Measurements from ENCODE around the gene PSMB3.

The PSMB3 gene

GRCh38 chr17:38749223-38750043 is 3.1 kb upstream of the PSMB3 start:
- H3F3A ChIP-seq (ENCODE audit: control insufficient read depth, insufficient read depth), result peaks cover 23% of the 10 kb centered on the region
- TF ChIP-seq EZH2phosphoT487 (IDR thresholded peaks at IDR 0.05; ENCODE audit: borderline replicate concordance, low read length) (no peak), CTCF (IDR thresholded peaks at IDR 0.05; ENCODE audit: low read depth, low read length, poor library complexity, severe bottlenecking) (no peak)
- no peaks in the 10 kb centered on the region for H3K9me2 ChIP-seq (replicated peaks; ENCODE audit: control insufficient read depth, low read length)
- peak overlapping the region; percentile 73 for H3K4me2 ChIP-seq (ENCODE audit: low read length)
- no peak overlapping the region for H3K27ac ChIP-seq (ENCODE audit: low read depth, low read length)
- peak overlapping the region; percentile 91 for H3K4me3 ChIP-seq (ENCODE audit: low read length)
- no peaks in the 10 kb centered on the region; the same call in 1 of the 2 replicates for H4K20me1 ChIP-seq (ENCODE audit: control insufficient read depth, insufficient read depth, low read depth, low read length)
- peaks cover 20% of the 10 kb centered on the region for H3K27me3 ChIP-seq (ENCODE audit: control insufficient read depth, low read length)
- H3K9me3 ChIP-seq (ENCODE audit: control insufficient read depth, insufficient read depth, low read length), result no peaks in the 10 kb centered on the region
- H3K4me1 ChIP-seq (ENCODE audit: control insufficient read depth, low read length), result peaks cover 69% of the 10 kb centered on the region
- peaks cover 13% of the 10 kb centered on the region for H3K36me3 ChIP-seq (ENCODE audit: control insufficient read depth, low read length)
- H3K79me2 ChIP-seq (ENCODE audit: control insufficient read depth, low read length), result peaks cover 22% of the 10 kb centered on the region

- no peaks in the 10 kb centered on the region for H3K9me3 ChIP-seq (ENCODE audit: control insufficient read depth, insufficient read depth, low read length)
- H3K4me1 ChIP-seq (ENCODE audit: control insufficient read depth, low read length), result peaks cover 68% of the 10 kb centered on the region
- H3K4me2 ChIP-seq (ENCODE audit: low read length), result peak overlapping the region; percentile 73
- peaks cover 23% of the 10 kb centered on the region for H3F3A ChIP-seq (ENCODE audit: control insufficient read depth, insufficient read depth)
- no peak overlapping the region for H3K27ac ChIP-seq (ENCODE audit: low read depth, low read length)
- H3K27me3 ChIP-seq (ENCODE audit: control insufficient read depth, low read length), result peaks cover 20% of the 10 kb centered on the region
- H3K79me2 ChIP-seq (ENCODE audit: control insufficient read depth, low read length), result peaks cover 27% of the 10 kb centered on the region
- no peaks in the 10 kb centered on the region for H3K9me2 ChIP-seq (replicated peaks; ENCODE audit: control insufficient read depth, low read length)
- peak overlapping the region; percentile 91 for H3K4me3 ChIP-seq (ENCODE audit: low read length)
- H3K36me3 ChIP-seq (ENCODE audit: control insufficient read depth, low read length), result peaks cover 19% of the 10 kb centered on the region
- H4K20me1 ChIP-seq (ENCODE audit: control insufficient read depth, insufficient read depth, low read depth, low read length), result no peaks in the 10 kb centered on the region; the same call in 1 of the 2 replicates
- TF ChIP-seq CTCF (IDR thresholded peaks at IDR 0.05; ENCODE audit: low read depth, low read length, poor library complexity, severe bottlenecking) (no peak), EZH2phosphoT487 (IDR thresholded peaks at IDR 0.05; ENCODE audit: borderline replicate concordance, low read length) (no peak)
Observed at GRCh38 chr17:38750044-38750311, 2.6 kb upstream of the PSMB3 start.

GRCh38 chr17:38750312-38751121 is 2.0 kb upstream of the PSMB3 start:
- H3K4me1 ChIP-seq (ENCODE audit: control insufficient read depth, low read length), result peaks cover 62% of the 10 kb centered on the region
- H3K79me2 ChIP-seq (ENCODE audit: control insufficient read depth, low read length), result peaks cover 30% of the 10 kb centered on the region
- peaks cover 22% of the 10 kb centered on the region for H3K36me3 ChIP-seq (ENCODE audit: control insufficient read depth, low read length)
- no peaks in the 10 kb centered on the region for H3K9me3 ChIP-seq (ENCODE audit: control insufficient read depth, insufficient read depth, low read length)
- peak overlapping the region; percentile 73 for H3K4me2 ChIP-seq (ENCODE audit: low read length)
- H4K20me1 ChIP-seq (ENCODE audit: control insufficient read depth, insufficient read depth, low read depth, low read length), result no peaks in the 10 kb centered on the region; the same call in 1 of the 2 replicates
- H3F3A ChIP-seq (ENCODE audit: control insufficient read depth, insufficient read depth), result peaks cover 21% of the 10 kb centered on the region
- H3K27me3 ChIP-seq (ENCODE audit: control insufficient read depth, low read length), result peaks cover 20% of the 10 kb centered on the region
- H3K9me2 ChIP-seq (replicated peaks; ENCODE audit: control insufficient read depth, low read length), result no peaks in the 10 kb centered on the region
- H3K4me3 ChIP-seq (ENCODE audit: low read length), result peak overlapping the region; percentile 91
- TF ChIP-seq CTCF (IDR thresholded peaks at IDR 0.05; ENCODE audit: low read depth, low read length, poor library complexity, severe bottlenecking), result no peak
- TF ChIP-seq EZH2phosphoT487 (IDR thresholded peaks at IDR 0.05; ENCODE audit: borderline replicate concordance, low read length), result no peak
- peak overlapping the region; percentile 23; the same call in 1 of the 2 replicates for H3K27ac ChIP-seq (ENCODE audit: low read depth, low read length)
